HAP-1 (cell line): ENCODE results near the gene SOX6.
A peak's percentile ranks its signal among the peaks of the same experiment; 100 is the strongest.

ENCODE experiments used
- DNase-seq, 2 experiments: peaks; one replicate each; pipeline ENCODE4 v3.0.0-alpha.2; 2016 to 2020; ENCODE audit warnings: low spot score in 2 of 2
- H3K27me3 ChIP-seq: fragments of 250-450 bp; sonication (Bioruptor Pico); 2 replicates; pipeline ENCODE4 v1.5.1; 2020; ENCODE audit warnings: low read depth, mild to moderate bottlenecking, moderate library complexity
- H3K36me3 ChIP-seq: fragments of 250-450 bp; sonication (Bioruptor Pico); replicated peaks from 2 replicates; pipeline ENCODE4 v1.5.1; 2020; ENCODE audit warnings: mild to moderate bottlenecking
- H3K4me1 ChIP-seq: fragments of 250-450 bp; sonication (Bioruptor Pico); 2 replicates; pipeline ENCODE4 v1.5.1; 2020; ENCODE audit warnings: mild to moderate bottlenecking
- H3K4me3 ChIP-seq: fragments of 250-450 bp; sonication (Bioruptor Pico); 2 replicates; pipeline ENCODE4 v1.5.1; 2020; ENCODE audit warnings: mild to moderate bottlenecking, moderate library complexity
- H3K9me3 ChIP-seq: fragments of 250-450 bp; sonication (Bioruptor Pico); 2 replicates; pipeline ENCODE4 v1.5.1; 2020; ENCODE audit warnings: mild to moderate bottlenecking, moderate library complexity
- in situ Hi-C: fragments of 300-500 bp; cut with MboI; formaldehyde crosslinking; loops from 3 replicates; pipeline ENCODE4 v1.14.3; 2020; ENCODE audit warnings: low sequenced_read_pairs, inconsistent platforms, mixed read lengths

SOX6 gene

GRCh38 chr11:16015741-16016467 is 340.4 kb downstream of the SOX6 start:
- in situ Hi-C loops = no loop called here
- no peaks in the 10 kb centered on the region for H3K36me3 ChIP-seq
- DNase-seq = no peak
- no peaks in the 10 kb centered on the region for H3K9me3 ChIP-seq
- 0 out of 2 replicates have a peak, but pooled peaks cover 3% of the 10 kb centered on the region for H3K4me1 ChIP-seq
- H3K4me3 ChIP-seq = no peak overlapping the region
- peaks cover 6% of the 10 kb centered on the region for H3K27me3 ChIP-seq

- Histone ChIP-seq H3K4me3 (no peak overlapping the region), H3K27me3 (0 out of 2 replicates have a peak, but pooled peaks cover 4% of the 10 kb centered on the region), H3K36me3 (no peaks in the 10 kb centered on the region), H3K4me1 (0 out of 2 replicates have a peak, but pooled peaks cover 3% of the 10 kb centered on the region), H3K9me3 (no peaks in the 10 kb centered on the region)
- in situ Hi-C loops = no loop called here
- no peak for DNase-seq
These were observed 342.6 kb downstream of the SOX6 start for GRCh38 chr11:16013649-16014275.

GRCh38 chr11:16013242-16013641 is 343.1 kb downstream of the SOX6 start:
- H3K4me3 ChIP-seq = no peak overlapping the region
- in situ Hi-C loops = no loop called here
- H3K4me1 ChIP-seq = 0 out of 2 replicates have a peak, but pooled peaks cover 3% of the 10 kb centered on the region
- H3K27me3 ChIP-seq = 0 out of 2 replicates have a peak, but pooled peaks cover 4% of the 10 kb centered on the region
- H3K36me3 ChIP-seq = no peaks in the 10 kb centered on the region
- no peaks in the 10 kb centered on the region for H3K9me3 ChIP-seq
- no peak for DNase-seq

- in situ Hi-C loops = no loop called here
- peaks cover 11% of the 10 kb centered on the region; the same call in 1 of the 2 replicates for H3K27me3 ChIP-seq
- H3K4me3 ChIP-seq = no peak overlapping the region
- H3K36me3 ChIP-seq = no peaks in the 10 kb centered on the region
- DNase-seq = no peak
- H3K4me1 ChIP-seq = 0 out of 2 replicates have a peak, but pooled peaks cover 3% of the 10 kb centered on the region
- H3K9me3 ChIP-seq = no peaks in the 10 kb centered on the region
These were observed 344.1 kb downstream of the SOX6 start for GRCh38 chr11:16012125-16012751.

GRCh38 chr11:16011396-16011795 is 344.9 kb downstream of the SOX6 start:
- H3K4me1 ChIP-seq = no peaks in the 10 kb centered on the region
- no peak for DNase-seq
- H3K36me3 ChIP-seq = no peaks in the 10 kb centered on the region
- H3K4me3 ChIP-seq = no peak overlapping the region
- H3K27me3 ChIP-seq = peaks cover 14% of the 10 kb centered on the region
- H3K9me3 ChIP-seq = no peaks in the 10 kb centered on the region
- in situ Hi-C loops = no loop called here

- in situ Hi-C loops = no loop called here
- Histone ChIP-seq H3K9me3 (no peaks in the 10 kb centered on the region), H3K4me3 (no peak overlapping the region), H3K4me1 (no peaks in the 10 kb centered on the region), H3K36me3 (no peaks in the 10 kb centered on the region), H3K27me3 (peaks cover 37% of the 10 kb centered on the region)
- DNase-seq = no peak
These were observed 347.3 kb downstream of the SOX6 start for GRCh38 chr11:16009021-16009420.

- Histone ChIP-seq H3K4me1 (peaks cover 2% of the 10 kb centered on the region), H3K27me3 (peaks cover 52% of the 10 kb centered on the region), H3K9me3 (no peaks in the 10 kb centered on the region), H3K36me3 (no peaks in the 10 kb centered on the region), H3K4me3 (no peak overlapping the region)
- DNase-seq = no peak
- in situ Hi-C loops = no loop called here
These were observed 348.8 kb downstream of the SOX6 start for GRCh38 chr11:16007514-16007913.

- Histone ChIP-seq H3K9me3 (no peaks in the 10 kb centered on the region), H3K4me3 (no peak overlapping the region), H3K27me3 (peaks cover 70% of the 10 kb centered on the region), H3K36me3 (no peaks in the 10 kb centered on the region), H3K4me1 (peaks cover 10% of the 10 kb centered on the region)
- in situ Hi-C loops = no loop called here
- DNase-seq = no peak
These were observed 353.4 kb downstream of the SOX6 start for GRCh38 chr11:16002942-16003341.

GRCh38 chr11:16001899-16002426 is 354.4 kb downstream of the SOX6 start:
- H3K4me3 ChIP-seq = no peak overlapping the region
- in situ Hi-C loops = no loop called here
- DNase-seq = peak; percentile 83 to 97
- peaks cover 67% of the 10 kb centered on the region for H3K27me3 ChIP-seq
- H3K4me1 ChIP-seq = peaks cover 10% of the 10 kb centered on the region
- H3K36me3 ChIP-seq = no peaks in the 10 kb centered on the region
- H3K9me3 ChIP-seq = no peaks in the 10 kb centered on the region

- DNase-seq = no peak
- Histone ChIP-seq H3K4me3 (no peak overlapping the region), H3K4me1 (peaks cover 10% of the 10 kb centered on the region), H3K9me3 (no peaks in the 10 kb centered on the region), H3K36me3 (no peaks in the 10 kb centered on the region), H3K27me3 (peaks cover 63% of the 10 kb centered on the region)
- in situ Hi-C loops = no loop called here
These were observed 355.2 kb downstream of the SOX6 start for GRCh38 chr11:16001044-16001568.

GRCh38 chr11:16000065-16000464 is 356.3 kb downstream of the SOX6 start:
- H3K27me3 ChIP-seq = peaks cover 62% of the 10 kb centered on the region
- H3K36me3 ChIP-seq = no peaks in the 10 kb centered on the region
- H3K9me3 ChIP-seq = no peaks in the 10 kb centered on the region
- no peak for DNase-seq
- H3K4me3 ChIP-seq = no peak overlapping the region
- H3K4me1 ChIP-seq = peaks cover 10% of the 10 kb centered on the region
- in situ Hi-C loops = no loop called here

GRCh38 chr11:15993345-15993744 is 363.0 kb downstream of the SOX6 start:
- DNase-seq = no peak
- Histone ChIP-seq H3K27me3 (peaks cover 40% of the 10 kb centered on the region), H3K4me1 (no peaks in the 10 kb centered on the region), H3K9me3 (no peaks in the 10 kb centered on the region), H3K4me3 (no peak overlapping the region), H3K36me3 (no peaks in the 10 kb centered on the region)
- in situ Hi-C loops = no loop called here

- DNase-seq = no peak
- in situ Hi-C loops = no loop called here
- Histone ChIP-seq H3K4me1 (no peaks in the 10 kb centered on the region), H3K9me3 (no peaks in the 10 kb centered on the region), H3K4me3 (no peak overlapping the region), H3K27me3 (peaks cover 31% of the 10 kb centered on the region), H3K36me3 (no peaks in the 10 kb centered on the region)
These were observed 365.1 kb downstream of the SOX6 start for GRCh38 chr11:15991215-15991614.

- Histone ChIP-seq H3K4me3 (no peak overlapping the region), H3K4me1 (no peaks in the 10 kb centered on the region), H3K27me3 (peaks cover 18% of the 10 kb centered on the region), H3K9me3 (no peaks in the 10 kb centered on the region), H3K36me3 (no peaks in the 10 kb centered on the region)
- in situ Hi-C loops = no loop called here
- DNase-seq = no peak
These were observed 366.7 kb downstream of the SOX6 start for GRCh38 chr11:15989685-15990084.
